HepG2 (cell line): ENCODE results near the gene GEMIN4. TPM values are rescaled to one million over a fixed set of nuclear protein-coding genes. Genes with fewer than 3 reads are reported as not detected.

ENCODE experiments used
- ATAC-seq: fragments of 200-7000 bp; cut with Tn5 transposase; 3 replicates; pipeline ENCODE4 v1.9.1; 2020; ENCODE audit warnings: mild to moderate bottlenecking, moderate library complexity
- BruUV-seq: library from RNA; stranded (reverse); fragments of 400-500 nt; replicated peaks from 2 replicates; lab custom pipeline; 2021; lab: Mats Ljungman, UMichigan
- CTCF ChIA-PET: fragments of 300-600 bp; formaldehyde crosslinking; extraction: SDS; loops from one replicate; lab custom pipeline; 2021; ENCODE audit warnings: low total read pairs, inconsistent platforms, low intra/inter-chr PET ratio; lab: Yijun Ruan, JAX
- POLR2A ChIA-PET: fragments of 350-600 bp; sonication (Branson Sonifier 250); formaldehyde crosslinking; loops from one replicate; lab custom pipeline; 2020; ENCODE audit warnings: antibody characterized with exemption, inconsistent platforms; lab: Yijun Ruan, JAX
- DNase-seq: peaks from one replicate; pipeline ENCODE4 v3.0.0-alpha.2; 2015; ENCODE audit warnings: low spot score
- FAIRE-seq: peaks from 3 replicates; lab custom pipeline; 2011; peaks lifted over from hg19 to GRCh38; lab: Jason Lieb, UNC
- H2AFZ ChIP-seq: one replicate; pipeline ENCODE4 v1.6.1; 2011; ENCODE audit warnings: low read length, inconsistent platforms
- H3K27ac ChIP-seq: fragments of 300-600 bp; 3 replicates; pipeline ENCODE4 v1.8.0; 2011; ENCODE audit warnings: mixed run types, mild to moderate bottlenecking, mixed read lengths, low read length, inconsistent platforms; ENCODE audit not compliant: insufficient read depth; ENCODE audit errors: extremely low read length
- H3K27me3 ChIP-seq, 2 experiments: fragments of 200-600 bp in 1 of 2; 2 replicates in 1 of 2; 3 replicates in 1 of 2; pipeline versions ENCODE4 v1.6.0 to v1.8.0; 2011; ENCODE audit warnings: low read length in 2 of 2, mild to moderate bottlenecking in 2 of 2, moderate library complexity in 2 of 2, inconsistent platforms in 1 of 2; ENCODE audit not compliant: insufficient read depth in 2 of 2, control insufficient read depth in 1 of 2
- H3K36me3 ChIP-seq, 2 experiments: fragments of 200-600 bp in 1 of 2; replicated peaks in 1 of 2; 2 replicates in 1 of 2; 3 replicates in 1 of 2; pipeline versions ENCODE4 v1.5.1 to v1.8.0; 2011; ENCODE audit warnings: low read length in 2 of 2, inconsistent platforms in 1 of 2; ENCODE audit not compliant: insufficient read depth in 2 of 2, control insufficient read depth in 1 of 2
- H3K4me1 ChIP-seq: 2 replicates; pipeline ENCODE4 v1.5.1; 2012; ENCODE audit warnings: low read length, inconsistent platforms; ENCODE audit not compliant: insufficient read depth
- H3K4me2 ChIP-seq: 2 replicates; pipeline ENCODE4 v1.6.0; 2011; ENCODE audit warnings: low read depth, low read length, inconsistent platforms
- H3K4me3 ChIP-seq, 3 experiments: fragments of 200-600 bp in 1 of 3; sonication (generic), shearing (Covaris generic) in 1 of 3; replicated peaks in 1 of 3; 2 replicates each; pipeline ENCODE4 v1.5.1; 2011 to 2016; ENCODE audit warnings: low read length in 3 of 3, inconsistent platforms in 2 of 3, low read depth in 2 of 3, mild to moderate bottlenecking in 2 of 3, control low read depth in 1 of 3, mixed read lengths in 1 of 3; ENCODE audit not compliant: insufficient read depth in 1 of 3
- H3K79me2 ChIP-seq: one replicate; pipeline ENCODE4 v1.6.1; 2011; ENCODE audit warnings: low read length, inconsistent platforms; ENCODE audit not compliant: insufficient read depth
- H3K9ac ChIP-seq: 2 replicates; pipeline ENCODE4 v1.6.0; 2011; ENCODE audit warnings: mild to moderate bottlenecking, low read depth, low read length, inconsistent platforms; ENCODE audit not compliant: insufficient read depth
- H3K9me3 ChIP-seq: 2 replicates; pipeline ENCODE4 v1.5.1; 2012; ENCODE audit warnings: mild to moderate bottlenecking, low read length
- H4K20me1 ChIP-seq: 2 replicates; pipeline ENCODE4 v1.6.0; 2011; ENCODE audit warnings: inconsistent platforms, mild to moderate bottlenecking, low read length, moderate library complexity; ENCODE audit not compliant: insufficient read depth
- HINFP ChIP-seq: sonication (generic); formaldehyde crosslinking; IDR thresholded peaks from 2 replicates; pipeline ENCODE4 v1.4.0; 2020; ENCODE audit warnings: low read depth, mild to moderate bottlenecking, missing genetic modification reagents
- POLR2A ChIP-seq, 2 experiments: IDR thresholded peaks; 2 replicates each; pipeline ENCODE4 v1.6.1; 2011; ENCODE audit warnings: low read depth in 2 of 2, low read length in 2 of 2, mild to moderate bottlenecking in 1 of 2, moderate library complexity in 1 of 2; ENCODE audit not compliant: insufficient read depth in 1 of 2
- REXO4 ChIP-seq: sonication (generic); formaldehyde crosslinking; IDR thresholded peaks from 2 replicates; pipeline ENCODE4 v1.8.0; 2022; ENCODE audit warnings: missing genetic modification reagents, mild to moderate bottlenecking, borderline replicate concordance
- TRIM24 ChIP-seq: sonication (generic); formaldehyde crosslinking; IDR thresholded peaks from 2 replicates; pipeline ENCODE4 v1.8.0; 2022; ENCODE audit warnings: mild to moderate bottlenecking, missing genetic modification reagents
- ZC3H13 ChIP-seq: sonication (generic); formaldehyde crosslinking; IDR thresholded peaks from 2 replicates; pipeline ENCODE4 v1.8.1; 2023; ENCODE audit warnings: mild to moderate bottlenecking, missing genetic modification reagents, moderate library complexity
- ZNF468 ChIP-seq: sonication (generic); formaldehyde crosslinking; IDR thresholded peaks from 2 replicates; pipeline ENCODE4 v1.8.0; 2022; ENCODE audit warnings: mild to moderate bottlenecking, moderate library complexity, missing genetic modification reagents
- WGBS: methylation state at CpG from one replicate; pipeline ENCODE4 v1.1.6; 2017; ENCODE audit warnings: low lambda C conversion rate; 5-methylcytosine and 5-hydroxymethylcytosine counted together
- in situ Hi-C: cut with HindIII; loops from 2 replicates; pipeline ENCODE4 v1.10.0; 2017; ENCODE audit warnings: low pct_unique_long_range_greater_than_20kb; ENCODE audit not compliant: extremely low pct_ligation_motif_present
- intact Hi-C: fragments of 100-400 bp; cut with micrococcal nuclease; formaldehyde crosslinking; loops from one replicate; pipeline ENCODE4 v1.10.0; 2022; ENCODE audit not compliant: unreplicated experiment
- polyA plus RNA-seq, 8 experiments: library from polyadenylated mRNA; depleted of rRNA in 3 of 8; stranded (reverse) in 7 of 8; unstranded in 1 of 8; fragments of >200 nt; fragmentation: Illumina TruSeq in 4 of 8; extraction: Trizol in 4 of 8; gene quantifications; 2 replicates each; pipeline versions ENCODE4 v1.2.1 to v1.2.3, GENCODE V29; 2011 to 2016; ENCODE audit warnings: low read depth in 4 of 8, missing spikeins in 1 of 8, mixed read lengths in 1 of 8; ENCODE audit not compliant: insufficient read depth in 1 of 8
- total RNA-seq, 5 experiments: library from RNA; depleted of rRNA; stranded (reverse); fragments of >200 nt; fragmentation: Illumina TruSeq; extraction: Trizol; gene quantifications; 2 replicates each; pipeline ENCODE4 v1.2.3, GENCODE V29; 2016; ENCODE audit warnings: low read depth in 1 of 5
- TF ChIP-seq, protein P1 (sequence below): sonication (generic); formaldehyde crosslinking; IDR thresholded peaks from 2 replicates; pipeline ENCODE4 v1.5.0; 2020; ENCODE audit warnings: mild to moderate bottlenecking, low read depth, missing genetic modification reagents, borderline replicate concordance
- TF ChIP-seq, protein P2 (sequence below): sonication (generic); formaldehyde crosslinking; IDR thresholded peaks from one replicate; pipeline ENCODE4 v1.5.1; 2020; ENCODE audit warnings: mild to moderate bottlenecking, missing genetic modification reagents; ENCODE audit errors: not compliant biosample characterization

GEMIN4 gene
- total and polyA plus RNA-seq, 2 of the 13 experiments (the other 11 are each of a cell fraction or from before 2014, with no cell fraction given) = 10.8 to 22.7 TPM

DNA sequence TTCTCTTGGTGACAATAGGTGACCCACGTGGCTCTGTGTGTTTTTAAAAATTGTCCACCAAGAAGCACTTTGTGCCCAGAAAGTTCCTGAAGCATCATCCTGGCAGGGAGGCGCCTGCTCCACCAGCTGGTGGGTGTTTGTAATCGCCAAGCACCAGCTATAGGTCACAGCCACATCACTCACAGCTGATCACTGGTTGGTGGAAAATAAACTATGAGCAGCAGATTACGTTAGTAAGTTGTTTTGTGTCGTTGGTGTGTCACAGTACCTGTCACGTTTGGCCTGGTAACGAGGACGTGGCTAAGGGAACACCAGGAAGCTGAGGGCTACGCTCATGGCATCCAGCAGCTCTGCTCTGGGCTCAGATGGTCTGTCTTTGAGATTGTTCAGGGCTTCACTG lies 40.2 kb upstream of the GEMIN4 start:
- CTCF ChIA-PET = no interaction called here

More for the DNA sequence above, 40.2 kb upstream of the GEMIN4 start:
- POLR2A ChIA-PET = interaction anchor here (0.9 kb wide), 1 partner anchor 10 kb away, joined by 4 read pairs; the partner anchor contains the start of genes GLOD4 and MRM3
- no peak overlapping the region for H3K27ac ChIP-seq
- H3K79me2 ChIP-seq = no peaks in the 10 kb centered on the region
- no peak overlapping the region for H2AFZ ChIP-seq
- no peaks in the 10 kb centered on the region for H3K4me1 ChIP-seq
- no peak overlapping the region for H3K4me3 ChIP-seq
- 92% methylated on average over 9 of the region's 9 CpGs for WGBS
- no TSS peak for BruUV-seq
- no peak for DNase-seq
- no peak overlapping the region for H3K4me2 ChIP-seq
- in situ Hi-C loops = no loop called here
- no peak for FAIRE-seq
- H3K36me3 ChIP-seq = peaks cover 19 to 41% of the 10 kb centered on the region in 2 experiments; a peak in 4 of 5 replicates
- no peak for TF ChIP-seq TRIM24 (CRISPR knock-in tag)
- no peak for TF ChIP-seq HINFP (CRISPR knock-in tag)
- no peak for TF ChIP-seq REXO4
- TF ChIP-seq, protein P1, sequence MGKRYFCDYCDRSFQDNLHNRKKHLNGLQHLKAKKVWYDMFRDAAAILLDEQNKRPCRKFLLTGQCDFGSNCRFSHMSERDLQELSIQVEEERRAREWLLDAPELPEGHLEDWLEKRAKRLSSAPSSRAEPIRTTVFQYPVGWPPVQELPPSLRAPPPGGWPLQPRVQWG = no peak
- TF ChIP-seq ZC3H13 = no peak
- TF ChIP-seq ZNF468 (CRISPR knock-in tag) = no peak
- TF ChIP-seq, protein P2, sequence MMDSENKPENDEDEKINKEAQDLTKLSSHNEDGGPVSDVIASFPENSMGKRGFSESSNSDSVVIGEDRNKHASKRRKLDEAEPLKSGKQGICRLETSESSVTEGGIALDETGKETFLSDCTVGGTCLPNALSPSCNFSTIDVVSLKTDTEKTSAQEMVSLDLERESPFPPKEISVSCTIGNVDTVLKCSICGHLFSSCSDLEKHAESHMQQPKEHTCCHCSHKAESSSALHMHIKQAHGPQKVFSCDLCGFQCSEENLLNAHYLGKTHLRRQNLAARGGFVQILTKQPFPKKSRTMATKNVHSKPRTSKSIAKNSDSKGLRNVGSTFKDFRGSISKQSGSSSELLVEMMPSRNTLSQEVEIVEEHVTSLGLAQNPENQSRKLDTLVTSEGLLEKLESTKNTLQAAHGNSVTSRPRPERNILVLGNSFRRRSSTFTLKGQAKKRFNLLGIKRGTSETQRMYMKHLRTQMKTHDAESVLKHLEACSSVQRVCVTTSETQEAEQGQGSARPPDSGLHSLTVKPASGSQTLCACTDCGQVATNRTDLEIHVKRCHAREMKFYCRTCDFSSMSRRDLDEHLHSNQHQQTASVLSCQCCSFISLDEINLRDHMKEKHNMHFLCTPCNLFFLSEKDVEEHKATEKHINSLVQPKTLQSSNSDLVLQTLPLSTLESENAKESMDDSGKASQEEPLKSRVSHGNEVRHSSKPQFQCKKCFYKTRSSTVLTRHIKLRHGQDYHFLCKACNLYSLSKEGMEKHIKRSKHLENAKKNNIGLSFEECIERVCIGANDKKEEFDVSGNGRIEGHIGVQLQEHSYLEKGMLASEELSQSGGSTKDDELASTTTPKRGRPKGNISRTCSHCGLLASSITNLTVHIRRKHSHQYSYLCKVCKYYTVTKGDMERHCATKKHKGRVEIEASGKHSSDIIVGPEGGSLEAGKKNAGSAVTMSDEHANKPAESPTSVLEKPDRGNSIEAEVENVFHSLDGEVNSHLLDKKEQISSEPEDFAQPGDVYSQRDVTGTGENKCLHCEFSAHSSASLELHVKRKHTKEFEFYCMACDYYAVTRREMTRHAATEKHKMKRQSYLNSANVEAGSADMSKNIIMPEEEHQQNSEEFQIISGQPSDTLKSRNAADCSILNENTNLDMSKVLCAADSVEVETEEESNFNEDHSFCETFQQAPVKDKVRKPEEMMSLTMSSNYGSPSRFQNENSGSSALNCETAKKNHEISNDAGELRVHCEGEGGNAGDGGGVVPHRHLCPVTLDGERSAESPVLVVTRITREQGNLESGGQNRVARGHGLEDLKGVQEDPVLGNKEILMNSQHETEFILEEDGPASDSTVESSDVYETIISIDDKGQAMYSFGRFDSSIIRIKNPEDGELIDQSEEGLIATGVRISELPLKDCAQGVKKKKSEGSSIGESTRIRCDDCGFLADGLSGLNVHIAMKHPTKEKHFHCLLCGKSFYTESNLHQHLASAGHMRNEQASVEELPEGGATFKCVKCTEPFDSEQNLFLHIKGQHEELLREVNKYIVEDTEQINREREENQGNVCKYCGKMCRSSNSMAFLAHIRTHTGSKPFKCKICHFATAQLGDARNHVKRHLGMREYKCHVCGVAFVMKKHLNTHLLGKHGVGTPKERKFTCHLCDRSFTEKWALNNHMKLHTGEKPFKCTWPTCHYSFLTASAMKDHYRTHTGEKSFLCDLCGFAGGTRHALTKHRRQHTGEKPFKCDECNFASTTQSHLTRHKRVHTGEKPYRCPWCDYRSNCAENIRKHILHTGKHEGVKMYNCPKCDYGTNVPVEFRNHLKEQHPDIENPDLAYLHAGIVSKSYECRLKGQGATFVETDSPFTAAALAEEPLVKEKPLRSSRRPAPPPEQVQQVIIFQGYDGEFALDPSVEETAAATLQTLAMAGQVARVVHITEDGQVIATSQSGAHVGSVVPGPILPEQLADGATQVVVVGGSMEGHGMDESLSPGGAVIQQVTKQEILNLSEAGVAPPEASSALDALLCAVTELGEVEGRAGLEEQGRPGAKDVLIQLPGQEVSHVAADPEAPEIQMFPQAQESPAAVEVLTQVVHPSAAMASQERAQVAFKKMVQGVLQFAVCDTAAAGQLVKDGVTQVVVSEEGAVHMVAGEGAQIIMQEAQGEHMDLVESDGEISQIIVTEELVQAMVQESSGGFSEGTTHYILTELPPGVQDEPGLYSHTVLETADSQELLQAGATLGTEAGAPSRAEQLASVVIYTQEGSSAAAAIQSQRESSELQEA (CRISPR knock-in tag) = no peak
- TF ChIP-seq POLR2A (IDR thresholded peaks at IDR 0.05; ENCODE audit: insufficient read depth in 1 of 2, low read depth in 2 of 2, low read length in 2 of 2) = 0 out of 4 replicates have a peak, but pooled peaks of 1 of the 2 experiments have one; percentile 18
- TF ChIP-seq, all 625 proteins: peak for 1
- H3K9me3 ChIP-seq = no peaks in the 10 kb centered on the region
- H3K27me3 ChIP-seq = no peaks in the 10 kb centered on the region
- no peak overlapping the region for H3K9ac ChIP-seq
- intact Hi-C loops = no loop called here
- no peak for ATAC-seq
- H4K20me1 ChIP-seq = no peaks in the 10 kb centered on the region
